ENCODE results near the gene RGS11.

GRCh38 chr16:287298-287811 is 11.6 kb upstream of the RGS11 start:
- TF ChIP-seq POLR2A (IDR thresholded peaks at IDR 0.05; ENCODE audit: low read depth, low read length) (no peak), TAF1 (IDR thresholded peaks at IDR 0.05; ENCODE audit: low read depth, low read length) (no peak), POU2F2 (IDR thresholded peaks at IDR 0.05; ENCODE audit: low read depth, low read length) (no peak)
